OCI-LY1 (cell line): ENCODE results near the gene ZIC2.
A peak's percentile ranks its signal among the peaks of the same experiment; 100 is the strongest.

ENCODE experiments used
- H2AFZ ChIP-seq: fragments of 200-600 bp; sonication (generic), shearing (Covaris generic); 2 replicates; pipeline ENCODE4 v1.6.0; 2014; ENCODE audit warnings: antibody characterized with exemption, mild to moderate bottlenecking, low read length
- H3F3A ChIP-seq: fragments of 200-600 bp; sonication (generic), shearing (Covaris generic); 2 replicates; pipeline ENCODE4 v1.6.0; 2014; ENCODE audit warnings: mild to moderate bottlenecking, antibody characterized with exemption, low read length, moderate library complexity; ENCODE audit not compliant: insufficient read depth
- H3K27ac ChIP-seq: fragments of 200-600 bp; sonication (generic); 2 replicates; pipeline ENCODE4 v1.5.1; 2014; ENCODE audit warnings: low read length, mixed run types, mild to moderate bottlenecking, low read depth; ENCODE audit not compliant: poor library complexity, severe bottlenecking
- H3K27me3 ChIP-seq: fragments of 200-600 bp; sonication (generic); 2 replicates; pipeline ENCODE4 v1.6.0; 2014; ENCODE audit warnings: antibody characterized with exemption, mild to moderate bottlenecking, low read length, moderate library complexity; ENCODE audit not compliant: insufficient read depth
- H3K36me3 ChIP-seq: fragments of 200-600 bp; sonication (generic); 2 replicates; pipeline ENCODE4 v1.6.1; 2014; ENCODE audit warnings: mild to moderate bottlenecking, antibody characterized with exemption, low read length, moderate library complexity, mixed read lengths; ENCODE audit not compliant: insufficient read depth
- H3K4me1 ChIP-seq: fragments of 200-600 bp; sonication (generic); 2 replicates; pipeline ENCODE4 v1.5.1; 2014; ENCODE audit warnings: mild to moderate bottlenecking, low read length, moderate library complexity; ENCODE audit not compliant: insufficient read depth, severe bottlenecking
- H3K4me2 ChIP-seq: fragments of 200-600 bp; sonication (generic), shearing (Covaris generic); 2 replicates; pipeline ENCODE4 v1.6.1; 2014; ENCODE audit warnings: low read length
- H3K4me3 ChIP-seq: fragments of 200-600 bp; sonication (generic); 2 replicates; pipeline ENCODE4 v1.5.1; 2014; ENCODE audit warnings: low read length, low read depth, mild to moderate bottlenecking, mixed read lengths; ENCODE audit not compliant: poor library complexity, severe bottlenecking
- H3K79me2 ChIP-seq: fragments of 200-600 bp; shearing (Covaris generic); 2 replicates; pipeline ENCODE4 v1.6.1; 2016; ENCODE audit warnings: mixed run types, low read length, mixed read lengths; ENCODE audit not compliant: insufficient read depth
- H3K9ac ChIP-seq: fragments of 200-600 bp; sonication (generic), shearing (Covaris generic); 2 replicates; pipeline ENCODE4 v1.6.1; 2014; ENCODE audit warnings: mild to moderate bottlenecking, low read length, mixed read lengths
- H3K9me2 ChIP-seq: fragments of 200-600 bp; sonication (generic), shearing (Covaris generic); 2 replicates; pipeline ENCODE4 v1.6.1; 2014; ENCODE audit warnings: low read depth, mild to moderate bottlenecking, low read length, mixed read lengths
- H3K9me3 ChIP-seq: fragments of 200-600 bp; shearing (Covaris generic); 2 replicates; pipeline ENCODE4 v1.6.1; 2014; ENCODE audit warnings: low read length, mixed read lengths
- H4K20me1 ChIP-seq: fragments of 200-600 bp; sonication (generic), shearing (Covaris generic); 2 replicates; pipeline ENCODE4 v1.6.0; 2016; ENCODE audit warnings: mild to moderate bottlenecking, low read length; ENCODE audit not compliant: insufficient read depth
- EZH2 ChIP-seq: fragments of 200-600 bp; sonication (generic), shearing (Covaris generic); IDR thresholded peaks from 2 replicates; pipeline ENCODE4 v1.8.0; 2017; ENCODE audit warnings: borderline replicate concordance, mixed run types, mild to moderate bottlenecking, antibody characterized with exemption, low read length, moderate library complexity, mixed read lengths
- TF ChIP-seq, protein P1 (sequence below): fragments of 200-600 bp; sonication (generic), shearing (Covaris generic); IDR thresholded peaks from 2 replicates; pipeline ENCODE4 v1.5.1; 2017; ENCODE audit warnings: mild to moderate bottlenecking, antibody characterized with exemption, low read length, moderate library complexity, mixed read lengths

ZIC2 gene

DNA sequence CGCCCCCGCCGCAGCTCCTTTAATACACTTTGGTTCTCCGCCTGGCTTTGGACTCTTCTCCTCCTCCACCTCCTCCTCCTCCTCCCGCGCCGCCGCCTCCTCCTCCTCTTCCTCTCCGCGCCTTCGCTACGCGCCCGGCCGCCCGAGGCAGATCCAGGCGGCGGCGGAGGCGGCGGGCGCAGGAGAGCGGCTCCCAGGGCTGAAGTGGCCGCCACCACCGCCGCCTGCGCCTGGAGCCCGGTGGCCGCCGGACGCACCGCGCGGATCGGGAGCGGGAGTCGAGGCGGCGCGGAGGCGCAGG lies at the start of gene ZIC2:
ZIC2 (plus strand) TSS at position 50 of the 301 bp plus-strand sequence. CDS start 281 bp downstream, outside the sequence.
- H3K9ac ChIP-seq, result no peak within 1 kb of the TSS
- H3F3A ChIP-seq, result no peaks in the 10 kb centered on the region
- no peaks in the 10 kb centered on the region for H3K9me2 ChIP-seq
- peaks cover 6% of the 10 kb centered on the region; the same call in 1 of the 2 replicates for H3K27me3 ChIP-seq
- no peaks in the 10 kb centered on the region for H3K79me2 ChIP-seq
- no peak within 1 kb of the TSS for H3K27ac ChIP-seq
- TF ChIP-seq EZH2, result no peak
- TF ChIP-seq, protein P1, sequence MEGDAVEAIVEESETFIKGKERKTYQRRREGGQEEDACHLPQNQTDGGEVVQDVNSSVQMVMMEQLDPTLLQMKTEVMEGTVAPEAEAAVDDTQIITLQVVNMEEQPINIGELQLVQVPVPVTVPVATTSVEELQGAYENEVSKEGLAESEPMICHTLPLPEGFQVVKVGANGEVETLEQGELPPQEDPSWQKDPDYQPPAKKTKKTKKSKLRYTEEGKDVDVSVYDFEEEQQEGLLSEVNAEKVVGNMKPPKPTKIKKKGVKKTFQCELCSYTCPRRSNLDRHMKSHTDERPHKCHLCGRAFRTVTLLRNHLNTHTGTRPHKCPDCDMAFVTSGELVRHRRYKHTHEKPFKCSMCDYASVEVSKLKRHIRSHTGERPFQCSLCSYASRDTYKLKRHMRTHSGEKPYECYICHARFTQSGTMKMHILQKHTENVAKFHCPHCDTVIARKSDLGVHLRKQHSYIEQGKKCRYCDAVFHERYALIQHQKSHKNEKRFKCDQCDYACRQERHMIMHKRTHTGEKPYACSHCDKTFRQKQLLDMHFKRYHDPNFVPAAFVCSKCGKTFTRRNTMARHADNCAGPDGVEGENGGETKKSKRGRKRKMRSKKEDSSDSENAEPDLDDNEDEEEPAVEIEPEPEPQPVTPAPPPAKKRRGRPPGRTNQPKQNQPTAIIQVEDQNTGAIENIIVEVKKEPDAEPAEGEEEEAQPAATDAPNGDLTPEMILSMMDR, result no peak
- no peaks in the 10 kb centered on the region for H3K36me3 ChIP-seq
- peak within 1 kb of the TSS; percentile 60 for H3K4me3 ChIP-seq
- peak within 1 kb of the TSS; percentile 70 for H3K4me2 ChIP-seq
- no peaks in the 10 kb centered on the region for H4K20me1 ChIP-seq
- no peaks in the 10 kb centered on the region for H3K4me1 ChIP-seq
- 0 out of 2 replicates have a peak, but pooled peaks cover 2% of the 10 kb centered on the region for H3K9me3 ChIP-seq
- H2AFZ ChIP-seq, result no peak within 1 kb of the TSS

DNA sequence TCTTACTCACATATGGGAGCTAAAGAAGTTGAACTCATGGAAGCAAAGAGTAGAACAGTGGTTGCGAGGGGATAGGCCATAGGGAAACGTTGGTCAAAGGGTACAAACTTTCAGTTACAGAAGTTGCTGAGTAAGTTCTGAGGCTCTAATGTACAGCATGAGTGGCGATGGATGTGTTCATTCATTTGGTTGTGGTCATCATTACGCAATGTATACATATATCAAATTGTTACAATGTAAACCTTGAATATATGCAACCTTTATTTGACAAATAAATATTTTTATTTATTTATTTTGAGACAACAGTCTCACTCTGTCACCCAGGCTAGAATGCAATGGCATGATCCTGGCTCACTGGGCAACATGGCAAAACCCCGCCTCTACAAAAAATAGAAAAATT lies 48.7 kb upstream of the ZIC2 start:
- no peaks in the 10 kb centered on the region for H3K4me1 ChIP-seq
- no peaks in the 10 kb centered on the region for H3K36me3 ChIP-seq
- H3K4me3 ChIP-seq, result no peak overlapping the region
- H3K27ac ChIP-seq, result no peak overlapping the region
- no peaks in the 10 kb centered on the region for H3K9me2 ChIP-seq
- H2AFZ ChIP-seq, result no peak overlapping the region
- H3K27me3 ChIP-seq, result peaks cover 4% of the 10 kb centered on the region
- no peak overlapping the region for H3K9ac ChIP-seq
- H3K79me2 ChIP-seq, result no peaks in the 10 kb centered on the region
- TF ChIP-seq, protein P1, result no peak
- no peak for TF ChIP-seq EZH2
- H4K20me1 ChIP-seq, result no peaks in the 10 kb centered on the region
- H3K9me3 ChIP-seq, result no peaks in the 10 kb centered on the region
- H3K4me2 ChIP-seq, result no peak overlapping the region
- H3F3A ChIP-seq, result no peaks in the 10 kb centered on the region

DNA sequence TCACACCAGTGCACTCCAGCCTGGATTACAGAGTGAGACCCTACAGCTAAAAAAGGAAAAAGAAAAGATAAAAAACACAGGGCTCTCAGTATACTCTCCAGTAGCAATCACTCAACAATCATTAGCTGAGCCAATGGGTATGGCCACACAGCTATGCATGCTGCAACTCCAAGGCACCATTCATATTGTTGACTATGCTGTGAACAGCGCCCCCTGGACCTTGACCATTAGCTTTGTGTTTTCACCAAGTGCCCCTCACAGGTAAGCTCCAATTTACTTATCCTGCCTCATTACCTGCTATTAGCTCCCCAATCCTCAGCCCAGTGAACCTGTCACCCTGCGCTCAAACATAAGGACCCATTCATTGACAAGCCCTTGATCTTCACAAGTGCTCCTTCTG lies 45.8 kb upstream of the ZIC2 start:
- no peak overlapping the region for H2AFZ ChIP-seq

More for the DNA sequence above, 45.8 kb upstream of the ZIC2 start:
- peaks cover 4% of the 10 kb centered on the region for H3K27me3 ChIP-seq
- H3K9me3 ChIP-seq, result no peaks in the 10 kb centered on the region
- no peak overlapping the region for H3K4me3 ChIP-seq
- H3K79me2 ChIP-seq, result no peaks in the 10 kb centered on the region
- H3K4me2 ChIP-seq, result no peak overlapping the region
- H4K20me1 ChIP-seq, result no peaks in the 10 kb centered on the region
- H3K9ac ChIP-seq, result no peak overlapping the region
- no peaks in the 10 kb centered on the region for H3K4me1 ChIP-seq
- H3K9me2 ChIP-seq, result no peaks in the 10 kb centered on the region
- H3K27ac ChIP-seq, result no peak overlapping the region
- no peaks in the 10 kb centered on the region for H3K36me3 ChIP-seq
- no peaks in the 10 kb centered on the region for H3F3A ChIP-seq
- no peak for TF ChIP-seq EZH2
- TF ChIP-seq, protein P1, result peak; percentile 27; the same call in 1 of the 2 replicates
